Caco-2 (cell line): ENCODE results near the gene PIK3IP1. TPM values are rescaled to one million over a fixed set of nuclear protein-coding genes. Genes with fewer than 3 reads are reported as not detected.

Experiments used
- BruUV-seq: library from RNA; stranded (reverse); fragments of 400-500 nt; replicated peaks from 2 replicates; lab custom pipeline; 2021; lab: Mats Ljungman, UMichigan
- CTCF ChIA-PET: fragments of 300-600 bp; sonication (Branson Sonifier 250); formaldehyde crosslinking; loops from one replicate; lab custom pipeline; 2022; ENCODE audit warnings: antibody characterized with exemption; lab: Charles Lee
- POLR2A ChIA-PET: fragments of 300-600 bp; sonication (Branson Sonifier 250); formaldehyde crosslinking; loops from one replicate; lab custom pipeline; 2022; ENCODE audit warnings: antibody characterized with exemption; lab: Charles Lee
- DNase-seq, 2 experiments: peaks; one replicate each; pipeline versions ENCODE4 v3.0.0 to v3.0.0-alpha.2; 2020 to 2022
- H3K27me3 ChIP-seq: replicated peaks from 2 replicates; pipeline ENCODE4 v1.6.0; 2011; ENCODE audit warnings: low read length; ENCODE audit not compliant: control insufficient read depth, insufficient read depth
- H3K36me3 ChIP-seq: 2 replicates; pipeline ENCODE4 v1.5.1; 2011; ENCODE audit warnings: low read length; ENCODE audit not compliant: control insufficient read depth, insufficient read depth
- H3K4me1 ChIP-seq: fragments of 250-450 bp; sonication (Bioruptor Pico); 2 replicates; pipeline ENCODE4 v1.5.1; 2020; ENCODE audit warnings: mild to moderate bottlenecking
- H3K4me3 ChIP-seq: 2 replicates; pipeline ENCODE4 v1.5.1; 2011; ENCODE audit warnings: low read depth, mild to moderate bottlenecking, control low read depth, low read length
- H3K9me3 ChIP-seq: fragments of 250-450 bp; sonication (Bioruptor Pico); 2 replicates; pipeline ENCODE4 v1.5.1; 2020; ENCODE audit warnings: mild to moderate bottlenecking, moderate library complexity
- H3K27ac Mint-ChIP-seq: one replicate; pipeline ENCODE4 v1.8.0; 2022; ENCODE audit warnings: mixed read lengths; ENCODE audit not compliant: unreplicated experiment
- H3K27me3 Mint-ChIP-seq: one replicate; pipeline ENCODE4 v1.8.0; 2022; ENCODE audit warnings: mixed read lengths; ENCODE audit not compliant: insufficient read depth, unreplicated experiment
- H3K36me3 Mint-ChIP-seq: one replicate; pipeline ENCODE4 v1.8.0; 2022; ENCODE audit warnings: mild to moderate bottlenecking, mixed read lengths; ENCODE audit not compliant: insufficient read depth, unreplicated experiment
- H3K4me1 Mint-ChIP-seq: one replicate; pipeline ENCODE4 v1.8.0; 2022; ENCODE audit warnings: low read depth, mixed read lengths; ENCODE audit not compliant: unreplicated experiment
- H3K4me3 Mint-ChIP-seq: one replicate; pipeline ENCODE4 v1.8.0; 2022; ENCODE audit warnings: mild to moderate bottlenecking, moderate library complexity, mixed read lengths; ENCODE audit not compliant: unreplicated experiment
- H3K9me3 Mint-ChIP-seq: one replicate; pipeline ENCODE4 v1.8.0; 2022; ENCODE audit warnings: mixed read lengths; ENCODE audit not compliant: unreplicated experiment
- CTCF ChIP-seq, 2 experiments: fragments of 200-600 bp in 1 of 2; IDR thresholded peaks; 1 replicate in 1 of 2; 2 replicates in 1 of 2; pipeline versions ENCODE4 v1.5.1 to v1.8.0; 2011 to 2022; ENCODE audit warnings: antibody characterized with exemption in 1 of 2, control low read depth in 1 of 2, inconsistent platforms in 1 of 2, low read depth in 1 of 2, low read length in 1 of 2, mild to moderate bottlenecking in 1 of 2, moderate library complexity in 1 of 2; ENCODE audit not compliant: insufficient read depth in 1 of 2, severe bottlenecking in 1 of 2, unreplicated experiment in 1 of 2
- intact Hi-C: fragments of 100-400 bp; cut with micrococcal nuclease; formaldehyde crosslinking; loops from one replicate; pipeline ENCODE4 v1.10.0; 2022; ENCODE audit not compliant: unreplicated experiment
- total RNA-seq: library from RNA; stranded (reverse); gene quantifications from 2 replicates; pipeline ENCODE4 v1.2.3, GENCODE V29; 2022

The PIK3IP1 gene
- total RNA-seq, 1 experiment from 2014 or later: 0.68 TPM

GRCh38 chr22:31326877-31327276 lies 34.6 kb upstream of the PIK3IP1 start:
- no peak overlapping the region for H3K4me3 Mint-ChIP-seq
- H3K27ac Mint-ChIP-seq: no peak overlapping the region
- H3K36me3 Mint-ChIP-seq: peaks cover 43% of the 10 kb centered on the region
- no peaks in the 10 kb centered on the region for H3K4me1 Mint-ChIP-seq
- Histone ChIP-seq H3K27me3 (no peaks in the 10 kb centered on the region), H3K36me3 (no peaks in the 10 kb centered on the region; the same call in none of the 2 replicates), H3K4me3 (no peak overlapping the region), H3K9me3 (no peaks in the 10 kb centered on the region), H3K4me1 (no peaks in the 10 kb centered on the region)
- ChIA-PET POLR2A (no interaction called here), CTCF (no interaction called here)
- H3K9me3 Mint-ChIP-seq: no peaks in the 10 kb centered on the region
- no TSS peak for BruUV-seq
- DNase-seq: no peak
- TF ChIP-seq CTCF (IDR thresholded peaks at IDR 0.05; ENCODE audit: insufficient read depth in 1 of 2, low read depth in 1 of 2, low read length in 1 of 2, severe bottlenecking in 1 of 2, unreplicated experiment in 1 of 2): no peak
- intact Hi-C loops: no loop called here
- H3K27me3 Mint-ChIP-seq: no peaks in the 10 kb centered on the region

GRCh38 chr22:31323578-31324550 lies 31.6 kb upstream of the PIK3IP1 start:
- H3K27ac Mint-ChIP-seq: no peak overlapping the region

More at GRCh38 chr22:31323578-31324550, 31.6 kb upstream of the PIK3IP1 start:
- Histone ChIP-seq H3K9me3 (no peaks in the 10 kb centered on the region), H3K27me3 (no peaks in the 10 kb centered on the region), H3K4me1 (no peaks in the 10 kb centered on the region), H3K4me3 (no peak overlapping the region), H3K36me3 (no peaks in the 10 kb centered on the region; the same call in none of the 2 replicates)
- Mint-ChIP-seq H3K4me3 (no peak overlapping the region), H3K27me3 (no peaks in the 10 kb centered on the region), H3K9me3 (no peaks in the 10 kb centered on the region), H3K36me3 (peaks cover 27% of the 10 kb centered on the region), H3K4me1 (no peaks in the 10 kb centered on the region)
- POLR2A ChIA-PET: interaction anchor here (0.6 kb wide), 1 partner anchor 31 kb away, joined by 5 read pairs; the partner anchor contains the start of gene PIK3IP1
- TF ChIP-seq CTCF (IDR thresholded peaks at IDR 0.05; ENCODE audit: insufficient read depth in 1 of 2, low read depth in 1 of 2, low read length in 1 of 2, severe bottlenecking in 1 of 2, unreplicated experiment in 1 of 2): no peak
- intact Hi-C loops: no loop called here
- BruUV-seq: no TSS peak
- DNase-seq: no peak
- CTCF ChIA-PET: no interaction called here
